ENCODE results near the gene GDPGP1. TPM values are rescaled to one million over a fixed set of nuclear protein-coding genes. Genes with fewer than 3 reads are reported as not detected.
A peak's percentile ranks its signal among the peaks of the same experiment; 100 is the strongest.
"Not testable (repeated sequence)": the region's sequence is repeated elsewhere in the genome, so short reads cannot be mapped to it uniquely, and the experiment has no call there.

The GDPGP1 gene
- 4.1 and 4.4 TPM in 2 replicates for total RNA-seq (2012; rRNA removed)

DNA sequence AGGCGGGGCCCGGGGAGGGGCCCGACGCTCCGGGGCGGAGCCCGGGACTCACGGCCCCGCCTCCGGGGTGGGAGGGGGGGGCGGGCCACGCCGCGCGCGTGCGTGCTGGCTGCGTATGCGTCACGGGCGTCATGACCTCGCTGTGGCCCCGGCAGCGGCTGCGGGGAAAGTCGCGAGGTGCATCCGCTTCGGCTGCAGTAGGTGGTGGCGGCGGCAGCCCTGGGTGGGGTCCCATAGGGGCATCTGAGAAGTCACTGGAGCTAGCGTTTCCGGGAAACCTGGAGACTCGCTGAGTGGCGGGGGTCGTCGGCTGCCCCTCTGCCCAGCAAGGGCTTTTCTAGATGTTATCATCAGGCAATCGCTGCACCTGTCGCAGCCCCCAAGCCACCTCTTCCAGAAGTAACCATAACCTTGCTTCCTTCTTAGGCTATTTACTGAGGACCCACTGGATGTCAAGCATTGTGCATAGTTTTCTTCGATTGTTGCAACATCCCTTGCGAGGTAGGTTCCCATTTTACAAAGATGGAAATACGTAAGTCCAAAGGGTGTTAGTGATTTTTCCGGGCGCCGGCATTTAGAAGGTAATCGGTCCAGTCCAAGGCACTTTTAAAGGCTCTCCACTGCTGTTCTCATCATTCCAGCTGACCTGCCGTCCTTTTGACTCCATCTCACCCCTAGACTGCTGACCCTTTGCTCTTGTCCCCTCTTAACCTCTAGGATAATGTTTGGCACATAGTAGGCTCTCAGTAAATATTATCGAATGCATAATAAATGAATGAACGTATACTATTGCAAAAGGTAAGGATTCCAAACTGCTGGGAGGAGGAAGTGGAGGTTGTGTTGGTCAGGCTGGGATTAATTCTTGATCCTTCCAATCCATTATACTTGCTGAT, at the start of gene GDPGP1:
GDPGP1 (plus strand) TSS at position 114 of the 893 bp plus-strand sequence. CDS start 6,700 bp downstream, outside the sequence.
- peak within 1 kb of the TSS; percentile 95 for H3K9ac ChIP-seq (ENCODE audit: low read depth, low read length)
- H3K9me3 ChIP-seq (replicated peaks; ENCODE audit: low read length), result no peaks in the 10 kb centered on the region
- H3K4me1 ChIP-seq (ENCODE audit: control insufficient read depth, insufficient read depth, low read length), result peaks cover 8% of the 10 kb centered on the region
- peaks cover 21% of the 10 kb centered on the region for H3K36me3 ChIP-seq (ENCODE audit: insufficient read depth, low read length)
- H3K27me3 ChIP-seq (ENCODE audit: control insufficient read depth, insufficient read depth, low read length), result no peaks in the 10 kb centered on the region
- peak within 1 kb of the TSS; percentile 93 for H3K4me3 ChIP-seq (ENCODE audit: low read length)
- H3K4me2 ChIP-seq (ENCODE audit: low read length), result peak within 1 kb of the TSS; percentile 95

- H3K9ac ChIP-seq (ENCODE audit: low read depth, low read length), result peak overlapping the region; percentile 52
These were observed 49.0 kb upstream of the GDPGP1 start for GRCh38 chr15:90184786-90185704.

DNA sequence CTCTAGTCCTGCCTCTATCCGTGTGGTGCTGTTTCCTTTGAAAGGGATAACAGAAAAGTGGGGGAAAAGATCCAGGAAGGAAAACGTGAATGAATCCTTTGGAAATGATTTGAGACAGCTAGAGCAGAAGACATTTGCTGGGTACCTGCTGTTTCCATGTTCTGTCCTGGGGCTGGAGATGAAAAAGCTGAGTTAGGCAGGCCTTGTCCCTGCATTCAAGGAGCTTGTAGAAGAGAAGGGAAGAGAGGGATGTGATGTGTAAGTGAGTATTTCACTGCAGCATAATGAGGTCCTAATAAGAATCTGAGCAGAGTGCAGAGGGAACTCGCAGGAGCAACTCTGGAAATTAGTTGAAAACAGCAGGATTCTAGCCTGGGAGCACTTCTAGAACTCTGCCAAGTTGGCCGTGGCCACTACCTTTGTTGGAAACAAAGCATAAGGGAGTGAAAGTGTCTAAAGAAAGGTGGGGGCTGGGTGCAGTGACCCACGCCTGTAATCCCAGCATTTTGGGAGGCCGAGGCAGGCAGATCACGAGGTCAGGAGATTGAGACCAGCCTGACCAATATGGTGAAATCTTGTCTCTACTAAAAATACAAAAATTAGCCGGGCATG, 46.6 kb upstream of the GDPGP1 start:
- Histone ChIP-seq H3K27me3 (ENCODE audit: control insufficient read depth, insufficient read depth, low read length) (peaks cover 3% of the 10 kb centered on the region), H3K9ac (ENCODE audit: low read depth, low read length) (no peak overlapping the region), H3K4me1 (ENCODE audit: control insufficient read depth, insufficient read depth, low read length) (peaks cover 17% of the 10 kb centered on the region), H3K4me2 (ENCODE audit: low read length) (no peak overlapping the region), H3K36me3 (ENCODE audit: insufficient read depth, low read length) (no peaks in the 10 kb centered on the region), H3K9me3 (replicated peaks; ENCODE audit: low read length) (no peaks in the 10 kb centered on the region), H3K4me3 (ENCODE audit: low read length) (no peak overlapping the region)

More at GRCh38 chr15:90184786-90185704, 49.0 kb upstream of the GDPGP1 start:
- H3K36me3 ChIP-seq (ENCODE audit: insufficient read depth, low read length), result no peaks in the 10 kb centered on the region
- H3K27me3 ChIP-seq (ENCODE audit: control insufficient read depth, insufficient read depth, low read length), result peaks cover 7% of the 10 kb centered on the region
- peaks cover 9% of the 10 kb centered on the region for H3K4me1 ChIP-seq (ENCODE audit: control insufficient read depth, insufficient read depth, low read length)
- H3K9me3 ChIP-seq (replicated peaks; ENCODE audit: low read length), result no peaks in the 10 kb centered on the region
- H3K4me2 ChIP-seq (ENCODE audit: low read length), result peak overlapping the region; percentile 84
- H3K4me3 ChIP-seq (ENCODE audit: low read length), result peak overlapping the region; percentile 71

- not testable (repeated sequence) for H3K9ac ChIP-seq (ENCODE audit: low read depth, low read length); H3K36me3 ChIP-seq (ENCODE audit: insufficient read depth, low read length); H3K9me3 ChIP-seq (replicated peaks; ENCODE audit: low read length); H3K4me3 ChIP-seq (ENCODE audit: low read length); H3K4me2 ChIP-seq (ENCODE audit: low read length); H3K27me3 ChIP-seq (ENCODE audit: control insufficient read depth, insufficient read depth, low read length)
- H3K4me1 ChIP-seq (ENCODE audit: control insufficient read depth, insufficient read depth, low read length), result peaks cover 19% of the 10 kb centered on the region
These were observed 45.9 kb upstream of the GDPGP1 start for GRCh38 chr15:90188065-90188464.

- peaks cover 3% of the 10 kb centered on the region for H3K27me3 ChIP-seq (ENCODE audit: control insufficient read depth, insufficient read depth, low read length)
- H3K9me3 ChIP-seq (replicated peaks; ENCODE audit: low read length), result no peaks in the 10 kb centered on the region
- H3K9ac ChIP-seq (ENCODE audit: low read depth, low read length), result no peak overlapping the region
- H3K36me3 ChIP-seq (ENCODE audit: insufficient read depth, low read length), result no peaks in the 10 kb centered on the region
- peaks cover 17% of the 10 kb centered on the region for H3K4me1 ChIP-seq (ENCODE audit: control insufficient read depth, insufficient read depth, low read length)
- H3K4me2 ChIP-seq (ENCODE audit: low read length), result no peak overlapping the region
- H3K4me3 ChIP-seq (ENCODE audit: low read length), result no peak overlapping the region
These were observed 44.9 kb upstream of the GDPGP1 start for GRCh38 chr15:90188914-90189748.

GRCh38 chr15:90189781-90190467, 44.1 kb upstream of the GDPGP1 start:
- Histone ChIP-seq H3K27me3 (ENCODE audit: control insufficient read depth, insufficient read depth, low read length) (peaks cover 3% of the 10 kb centered on the region), H3K4me3 (ENCODE audit: low read length) (no peak overlapping the region), H3K36me3 (ENCODE audit: insufficient read depth, low read length) (no peaks in the 10 kb centered on the region), H3K9me3 (replicated peaks; ENCODE audit: low read length) (no peaks in the 10 kb centered on the region), H3K9ac (ENCODE audit: low read depth, low read length) (no peak overlapping the region), H3K4me1 (ENCODE audit: control insufficient read depth, insufficient read depth, low read length) (peaks cover 12% of the 10 kb centered on the region), H3K4me2 (ENCODE audit: low read length) (no peak overlapping the region)

DNA sequence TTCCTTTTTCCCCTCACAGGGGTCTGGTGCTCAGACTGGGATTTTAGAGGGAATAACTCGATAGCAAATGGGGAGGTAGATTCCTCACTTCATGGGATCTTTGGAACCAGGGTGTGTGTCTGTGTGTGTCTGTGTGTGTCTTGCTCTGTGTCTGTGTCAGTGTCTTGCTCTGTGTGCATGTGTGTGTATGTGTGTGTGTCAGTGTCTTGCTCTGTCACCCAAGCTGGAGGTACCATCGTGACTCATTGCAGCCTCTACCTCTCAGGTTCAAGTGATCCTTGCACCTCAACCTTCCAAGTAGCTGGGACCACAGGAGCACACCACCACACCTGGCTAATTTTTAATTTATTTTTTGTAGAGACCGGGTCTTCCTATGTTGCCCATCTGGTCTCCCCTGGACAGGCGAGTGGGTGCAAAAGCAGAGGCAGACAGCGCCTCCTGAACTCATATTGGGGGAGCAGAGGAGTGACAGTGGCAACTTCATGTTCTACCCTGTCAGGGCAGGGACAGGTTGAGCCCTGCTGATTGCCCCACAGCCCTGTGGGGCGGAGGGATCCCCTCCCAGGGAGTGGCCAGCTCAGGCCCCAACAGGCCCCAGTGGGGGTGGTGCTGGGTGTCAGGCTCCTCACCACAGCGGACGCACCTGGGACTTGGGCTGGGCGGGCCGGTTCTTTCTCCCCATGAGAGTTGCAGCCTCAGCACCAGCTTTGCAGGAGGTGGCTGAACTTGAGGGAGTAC, 43.2 kb upstream of the GDPGP1 start:
- Histone ChIP-seq H3K4me3 (ENCODE audit: low read length) (no peak overlapping the region), H3K27me3 (ENCODE audit: control insufficient read depth, insufficient read depth, low read length) (no peaks in the 10 kb centered on the region), H3K36me3 (ENCODE audit: insufficient read depth, low read length) (no peaks in the 10 kb centered on the region), H3K4me2 (ENCODE audit: low read length) (no peak overlapping the region), H3K9me3 (replicated peaks; ENCODE audit: low read length) (no peaks in the 10 kb centered on the region), H3K4me1 (ENCODE audit: control insufficient read depth, insufficient read depth, low read length) (peaks cover 12% of the 10 kb centered on the region), H3K9ac (ENCODE audit: low read depth, low read length) (no peak overlapping the region)

DNA sequence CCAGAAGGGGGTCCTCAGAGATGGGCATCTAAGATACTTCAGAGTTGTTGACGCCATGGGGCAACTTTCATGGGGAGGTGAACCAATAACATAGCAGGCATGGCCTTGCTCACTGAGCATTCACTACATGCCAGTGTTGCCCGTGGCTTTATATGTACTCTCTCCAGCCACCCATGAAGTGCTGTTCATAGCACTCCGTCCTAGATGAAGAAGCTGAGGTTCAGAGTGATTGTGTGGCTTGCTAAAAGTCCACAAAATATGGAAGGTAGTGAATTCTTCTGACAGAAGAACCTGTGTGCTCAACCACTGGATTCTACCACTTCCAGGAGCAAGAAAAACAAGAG, 42.7 kb upstream of the GDPGP1 start:
- Histone ChIP-seq H3K36me3 (ENCODE audit: insufficient read depth, low read length) (no peaks in the 10 kb centered on the region), H3K4me1 (ENCODE audit: control insufficient read depth, insufficient read depth, low read length) (peaks cover 12% of the 10 kb centered on the region), H3K27me3 (ENCODE audit: control insufficient read depth, insufficient read depth, low read length) (no peaks in the 10 kb centered on the region), H3K4me2 (ENCODE audit: low read length) (no peak overlapping the region), H3K9me3 (replicated peaks; ENCODE audit: low read length) (no peaks in the 10 kb centered on the region), H3K4me3 (ENCODE audit: low read length) (no peak overlapping the region), H3K9ac (ENCODE audit: low read depth, low read length) (no peak overlapping the region)

DNA sequence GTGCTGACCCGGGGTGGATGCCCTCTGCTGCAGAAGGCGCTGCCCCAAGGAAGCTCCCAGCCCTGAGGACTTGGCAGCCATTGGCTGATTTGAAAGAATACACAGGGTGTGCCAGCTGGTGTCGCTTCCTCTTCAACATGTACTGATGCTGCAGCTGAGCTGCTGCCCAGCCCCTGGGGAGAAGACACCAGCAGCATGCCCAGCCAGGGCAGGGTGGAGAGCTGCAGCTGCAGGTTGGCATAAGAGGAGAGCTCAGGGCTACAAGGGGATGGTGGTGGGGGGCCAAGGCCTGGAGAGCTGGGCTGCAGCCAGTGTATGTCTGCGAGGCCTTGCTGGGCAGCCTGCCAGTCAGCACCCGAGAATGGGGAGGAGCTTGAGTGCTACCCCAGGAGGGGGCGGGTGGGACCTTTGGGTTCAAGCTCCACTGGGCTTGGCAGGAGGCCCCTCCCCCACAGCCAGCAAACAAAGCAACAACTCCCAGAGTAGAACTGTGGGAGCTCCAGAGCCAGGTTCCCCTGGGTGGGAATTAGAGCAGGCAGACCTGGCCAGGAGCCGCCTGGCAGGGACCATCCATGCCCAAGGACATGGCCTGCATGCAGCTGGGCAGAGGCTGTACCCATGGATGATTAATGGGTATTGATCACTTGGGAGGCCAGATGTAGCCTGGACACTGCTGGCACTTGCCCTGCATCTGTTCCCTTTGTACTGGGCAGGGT, 42.1 kb upstream of the GDPGP1 start:
- H3K4me1 ChIP-seq (ENCODE audit: control insufficient read depth, insufficient read depth, low read length), result peaks cover 12% of the 10 kb centered on the region
- no peak overlapping the region for H3K9ac ChIP-seq (ENCODE audit: low read depth, low read length)
- no peaks in the 10 kb centered on the region for H3K36me3 ChIP-seq (ENCODE audit: insufficient read depth, low read length)
- H3K27me3 ChIP-seq (ENCODE audit: control insufficient read depth, insufficient read depth, low read length), result no peaks in the 10 kb centered on the region
- no peaks in the 10 kb centered on the region for H3K9me3 ChIP-seq (replicated peaks; ENCODE audit: low read length)
- peak overlapping the region; percentile 17 for H3K4me2 ChIP-seq (ENCODE audit: low read length)
- no peak overlapping the region for H3K4me3 ChIP-seq (ENCODE audit: low read length)

Measured in skeletal muscle satellite cell (primary cell).